GM06990 (cell line): ENCODE measurements around the gene CKLF.

Source experiments
- DNase-seq: peaks from one replicate; pipeline ENCODE4 v3.0.0-alpha.2; 2011; ENCODE audit not compliant: insufficient read length; ENCODE audit errors: extremely low read depth
- H3K27me3 ChIP-seq: replicated peaks from 2 replicates; pipeline ENCODE4 v1.6.0; 2011; ENCODE audit warnings: low read length; ENCODE audit not compliant: control insufficient read depth, insufficient read depth
- H3K36me3 ChIP-seq: 2 replicates; pipeline ENCODE4 v1.5.1; 2011; ENCODE audit warnings: low read length; ENCODE audit not compliant: control insufficient read depth, insufficient read depth
- H3K4me3 ChIP-seq: replicated peaks from 2 replicates; pipeline ENCODE4 v1.5.1; 2011; ENCODE audit warnings: low read depth, mild to moderate bottlenecking, control low read depth, low read length
- CTCF ChIP-seq: IDR thresholded peaks from 2 replicates; pipeline ENCODE4 v1.5.1; 2011; ENCODE audit warnings: low read length, control low read depth, mild to moderate bottlenecking, inconsistent platforms; ENCODE audit not compliant: insufficient read depth, poor library complexity, severe bottlenecking

The CKLF gene

GRCh38 chr16:66551788-66552285 lies 539 bp upstream of the CKLF start:
- no peak for DNase-seq
- TF ChIP-seq CTCF, result no peak
- Histone ChIP-seq H3K4me3 (peak overlapping the region; percentile 66), H3K36me3 (no peaks in the 10 kb centered on the region), H3K27me3 (no peaks in the 10 kb centered on the region)

DNA sequence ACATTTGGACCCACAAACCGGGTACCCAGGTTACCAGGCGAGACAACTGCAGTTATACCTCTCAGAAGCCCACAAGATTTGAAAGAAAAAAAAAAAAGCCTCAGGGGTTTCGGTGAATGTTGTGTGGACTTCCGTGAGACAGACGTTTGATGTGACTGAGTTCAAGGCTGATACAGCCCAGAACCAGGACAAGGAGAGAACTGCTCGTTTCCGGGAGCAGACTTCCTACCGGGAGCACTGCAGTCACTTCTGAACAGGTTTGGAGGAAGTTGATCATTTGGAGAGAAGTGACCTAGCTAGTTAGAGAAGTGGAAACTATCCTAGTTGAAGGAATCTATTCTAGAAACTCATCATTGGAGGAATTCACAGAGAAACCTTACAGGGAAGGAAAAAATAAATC lies 847 bp downstream of the CKLF start:
- Histone ChIP-seq H3K27me3 (no peaks in the 10 kb centered on the region), H3K4me3 (peak overlapping the region; percentile 66), H3K36me3 (no peaks in the 10 kb centered on the region)
- DNase-seq, result no peak
- no peak for TF ChIP-seq CTCF

DNA sequence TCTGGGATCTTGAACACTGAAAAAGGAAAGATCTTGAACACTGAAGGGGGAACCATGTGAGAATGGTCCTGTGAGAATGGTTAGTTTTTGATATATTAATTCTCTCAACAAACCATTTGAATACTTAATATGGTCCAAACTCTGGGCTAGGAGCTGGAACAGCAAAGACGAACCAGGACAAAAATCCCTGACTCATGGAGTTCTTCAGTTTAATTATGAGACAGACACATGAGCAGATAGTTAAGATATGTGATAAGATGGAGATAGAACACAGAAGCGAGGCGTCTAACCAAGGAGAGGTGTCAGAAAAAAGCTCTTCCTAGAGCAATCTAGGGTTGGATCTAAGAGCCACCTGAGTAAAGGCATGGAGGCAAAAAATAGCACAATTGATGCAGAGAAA lies 1.6 kb downstream of the CKLF start:
- Histone ChIP-seq H3K27me3 (no peaks in the 10 kb centered on the region), H3K4me3 (no peak overlapping the region), H3K36me3 (no peaks in the 10 kb centered on the region; the same call in none of the 2 replicates)
- DNase-seq, result no peak
- TF ChIP-seq CTCF, result no peak

GRCh38 chr16:66554495-66554894 lies 2.1 kb downstream of the CKLF start:
- H3K27me3 ChIP-seq, result no peaks in the 10 kb centered on the region
- DNase-seq, result no peak
- H3K36me3 ChIP-seq, result no peaks in the 10 kb centered on the region; the same call in none of the 2 replicates
- H3K4me3 ChIP-seq, result no peak overlapping the region
- TF ChIP-seq CTCF, result no peak

DNA sequence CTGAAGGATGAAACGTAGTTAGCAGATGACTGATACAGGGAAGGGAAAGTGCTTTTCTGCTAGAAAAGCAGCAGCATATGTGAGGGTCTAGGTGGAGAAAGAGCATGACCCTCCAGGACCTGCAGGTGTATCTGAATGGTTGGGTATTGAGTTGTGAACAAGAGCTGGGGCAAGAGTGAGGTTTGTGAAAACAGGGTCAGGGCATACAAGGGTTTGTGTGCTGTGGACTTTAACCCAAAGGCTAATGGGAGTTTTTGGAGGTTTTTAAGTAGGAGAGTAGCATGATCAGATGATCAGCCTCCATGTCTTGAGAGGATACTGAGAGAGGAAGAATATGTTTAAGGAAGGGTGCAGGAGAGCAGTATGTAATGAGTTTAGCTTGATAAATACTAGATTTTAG lies 7.7 kb downstream of the CKLF start:
- Histone ChIP-seq H3K27me3 (no peaks in the 10 kb centered on the region), H3K36me3 (no peaks in the 10 kb centered on the region; the same call in none of the 2 replicates), H3K4me3 (no peak overlapping the region)
- DNase-seq, result no peak
- TF ChIP-seq CTCF, result no peak
